Activated CD4-positive, CD25-positive, alpha-beta regulatory T cell treated with anti-CD3 and anti-CD28 coated beads, Interleukin-2, amount 50 U/mL, for 24 hours (primary cell): Measurements from ENCODE around the gene CPA3.

Experiments used
- ATAC-seq, 2 donors: fragments of 150-1000 bp; cut with Tn5 transposase; one replicate each; pipeline ENCODE4 v1.10.0; 2021; ENCODE audit warnings: mild to moderate bottlenecking in 1 of 2, moderate library complexity in 1 of 2

The CPA3 gene, protein sequence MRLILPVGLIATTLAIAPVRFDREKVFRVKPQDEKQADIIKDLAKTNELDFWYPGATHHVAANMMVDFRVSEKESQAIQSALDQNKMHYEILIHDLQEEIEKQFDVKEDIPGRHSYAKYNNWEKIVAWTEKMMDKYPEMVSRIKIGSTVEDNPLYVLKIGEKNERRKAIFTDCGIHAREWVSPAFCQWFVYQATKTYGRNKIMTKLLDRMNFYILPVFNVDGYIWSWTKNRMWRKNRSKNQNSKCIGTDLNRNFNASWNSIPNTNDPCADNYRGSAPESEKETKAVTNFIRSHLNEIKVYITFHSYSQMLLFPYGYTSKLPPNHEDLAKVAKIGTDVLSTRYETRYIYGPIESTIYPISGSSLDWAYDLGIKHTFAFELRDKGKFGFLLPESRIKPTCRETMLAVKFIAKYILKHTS

DNA sequence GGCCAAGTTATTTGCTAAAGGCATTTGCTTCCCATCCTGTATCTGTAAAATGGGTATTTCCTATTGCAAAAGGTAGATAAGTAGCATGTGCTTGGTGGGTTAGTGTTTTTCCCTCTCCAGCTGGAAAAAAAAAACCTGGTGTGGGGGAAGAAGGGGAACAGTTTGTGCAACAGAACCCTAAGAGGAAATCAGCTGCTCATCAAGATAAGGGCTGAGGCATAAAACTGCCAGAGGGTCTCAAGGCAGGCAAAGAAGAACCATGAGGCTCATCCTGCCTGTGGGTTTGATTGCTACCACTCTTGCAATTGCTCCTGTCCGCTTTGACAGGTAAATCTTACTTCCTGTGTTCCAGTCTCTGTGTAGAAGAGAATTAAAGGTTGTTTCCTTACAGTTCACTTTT, at the start of gene CPA3:
CPA3 (plus strand) TSS at position 248 of the 400 bp plus-strand sequence; CDS start at position 260, 12 bp downstream.
- ATAC-seq, result no peak

DNA sequence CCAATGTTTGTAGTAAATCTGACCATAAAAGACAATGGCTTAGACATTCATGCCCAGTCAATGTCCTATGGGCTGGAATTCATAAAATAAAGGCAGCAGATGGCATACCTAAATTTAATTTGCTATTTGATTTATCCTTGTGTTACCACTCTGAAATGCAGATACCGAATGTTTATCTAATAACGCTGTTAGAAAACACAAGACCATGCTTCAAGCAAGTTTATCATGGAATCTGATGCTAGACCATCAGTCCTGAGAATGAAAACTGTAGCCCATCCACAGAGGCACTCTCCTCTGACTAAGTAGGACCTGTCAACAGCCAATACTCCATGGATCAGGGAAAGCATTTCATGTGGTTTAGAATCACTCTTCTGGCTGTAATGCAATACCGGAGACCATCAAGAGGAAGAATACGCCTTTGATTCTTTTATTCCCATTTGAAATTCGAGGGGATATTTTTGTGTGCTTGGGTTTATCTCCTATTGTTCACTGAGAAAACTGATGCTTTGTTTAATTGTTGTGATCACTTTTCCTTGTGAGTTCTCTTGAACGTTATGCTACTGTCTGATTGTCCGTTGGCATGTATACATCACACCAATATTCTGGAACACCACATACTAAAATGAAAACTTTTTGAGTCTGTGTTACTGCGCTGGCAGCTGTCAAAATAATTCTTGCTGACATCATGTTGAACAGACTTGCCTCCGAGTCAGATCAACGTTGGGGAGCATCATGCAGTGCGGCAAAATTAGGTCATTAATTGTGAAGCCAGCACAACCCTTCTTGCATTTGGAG, 49.6 kb upstream of the CPA3 start:
- ATAC-seq, result no peak

DNA sequence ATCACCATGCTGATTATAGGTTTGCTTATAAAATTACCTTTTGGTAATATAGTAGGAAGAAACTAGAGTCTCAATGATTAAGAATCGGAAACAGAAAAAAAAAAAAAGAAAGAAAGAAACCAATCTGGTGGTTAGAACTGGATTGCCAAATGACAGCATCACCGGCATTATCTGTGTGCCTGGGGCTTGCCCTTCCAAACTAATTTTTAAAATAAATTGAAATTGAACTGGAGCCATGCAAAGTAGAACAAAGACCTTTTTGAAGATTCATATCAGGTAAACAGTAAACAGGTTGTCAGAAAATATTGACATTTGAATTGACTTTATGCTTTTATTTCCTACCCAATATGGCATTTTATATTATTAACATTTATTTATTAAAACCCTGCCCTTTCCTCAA, 48.7 kb upstream of the CPA3 start:
- ATAC-seq, result no peak

DNA sequence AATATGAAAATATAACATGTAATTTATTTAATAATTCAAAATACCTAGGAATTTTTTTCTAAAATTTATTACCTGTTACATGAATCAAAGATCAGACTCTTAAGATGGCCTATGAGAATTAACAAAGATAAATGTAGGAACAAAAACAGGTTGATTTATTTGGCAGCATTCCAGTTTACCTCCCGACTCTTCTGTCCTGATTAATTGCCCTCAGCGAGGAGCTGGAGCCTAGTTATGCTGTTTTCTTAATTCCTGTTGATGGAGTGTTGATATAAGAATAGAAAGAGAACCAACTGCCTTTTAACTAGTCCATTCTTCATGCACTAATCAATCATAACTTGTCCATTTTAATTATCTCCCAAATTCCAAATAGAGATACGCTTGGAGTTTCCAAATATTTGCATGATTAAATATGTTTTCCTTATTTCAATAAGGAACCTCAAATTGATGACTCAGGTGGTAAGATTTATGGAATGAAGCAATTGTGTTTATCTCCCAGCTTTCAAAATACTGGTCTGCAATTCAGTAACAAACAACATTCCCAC, 48.0 kb upstream of the CPA3 start:
- ATAC-seq, result no peak

DNA sequence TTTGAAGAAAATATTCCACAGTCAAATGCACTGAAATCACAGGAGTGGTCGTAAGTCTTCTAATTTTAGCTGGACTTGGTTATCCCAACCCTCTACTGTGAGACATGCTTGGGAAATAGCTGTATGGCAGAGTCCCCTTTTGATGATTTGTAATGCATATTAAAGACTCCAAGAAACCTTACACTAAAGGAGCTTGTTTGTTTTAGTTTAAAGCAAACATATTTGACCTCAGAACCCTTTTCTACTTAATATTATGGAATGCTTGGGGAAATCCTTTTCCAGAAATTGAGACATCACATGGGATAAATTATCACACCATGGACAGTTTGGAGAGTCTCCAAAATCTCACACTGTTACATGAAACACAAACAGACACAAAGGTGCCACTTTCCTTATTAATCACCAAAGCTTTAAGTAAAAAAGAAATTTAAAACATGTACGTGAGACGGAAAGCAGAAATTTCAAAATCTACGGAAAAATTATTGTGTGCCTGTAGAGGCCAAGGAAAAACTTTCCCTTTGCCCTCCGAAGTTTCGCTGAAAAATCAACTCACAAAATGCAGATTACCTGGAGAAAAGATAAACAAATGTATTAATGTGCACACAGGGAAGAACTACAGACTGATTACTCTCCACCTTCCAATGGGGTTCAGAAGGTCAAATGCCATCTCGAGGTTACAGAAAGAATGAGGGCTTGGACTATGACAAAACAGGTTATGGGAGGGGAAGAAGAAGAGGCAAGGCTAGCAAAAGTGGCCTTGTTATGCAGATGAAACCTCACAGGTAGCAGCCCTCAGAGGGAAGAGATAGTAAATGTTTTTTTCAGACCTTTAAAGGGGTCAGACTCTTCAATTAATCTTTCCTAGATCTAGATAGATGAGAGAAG, 44.5 kb upstream of the CPA3 start:
- no peak for ATAC-seq

DNA sequence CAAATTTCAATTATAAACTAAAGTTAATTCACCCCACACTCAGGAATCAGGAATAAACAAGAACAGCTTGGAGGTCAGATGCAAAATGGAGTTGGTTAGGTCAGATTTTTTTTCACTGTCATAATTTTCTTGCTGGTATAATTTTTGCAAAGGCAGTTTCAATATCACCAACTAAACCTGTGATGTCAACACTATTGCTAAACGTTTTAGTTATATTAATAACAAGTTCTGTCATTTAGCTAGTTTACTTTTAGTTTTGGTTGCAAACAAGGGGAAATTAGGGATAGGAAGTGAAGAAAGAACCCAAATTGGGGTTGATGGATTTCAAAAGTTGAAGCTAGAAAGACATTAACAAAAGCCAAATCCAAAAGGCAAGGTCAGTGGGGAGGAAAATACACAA, 42.1 kb upstream of the CPA3 start:
- ATAC-seq, result no peak

DNA sequence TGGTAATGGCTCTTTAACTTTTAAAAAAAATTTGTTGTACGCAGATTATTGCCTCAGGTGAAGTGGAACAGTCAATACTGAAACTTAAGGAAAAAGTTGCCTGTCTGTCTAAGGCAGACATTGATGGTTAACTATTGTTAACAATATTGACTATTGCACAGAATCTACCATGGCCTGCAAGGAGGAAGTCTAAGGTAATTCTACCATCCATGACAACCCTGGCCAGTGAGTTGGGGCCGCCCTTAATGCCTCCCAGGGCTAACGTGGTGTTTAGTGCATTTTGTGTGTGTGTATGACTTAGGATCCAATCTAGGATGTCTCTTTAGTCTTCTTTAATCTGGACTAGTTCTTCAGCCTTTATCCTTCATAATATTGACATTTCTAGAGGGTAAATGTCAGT, 39.6 kb upstream of the CPA3 start:
- no peak for ATAC-seq

DNA sequence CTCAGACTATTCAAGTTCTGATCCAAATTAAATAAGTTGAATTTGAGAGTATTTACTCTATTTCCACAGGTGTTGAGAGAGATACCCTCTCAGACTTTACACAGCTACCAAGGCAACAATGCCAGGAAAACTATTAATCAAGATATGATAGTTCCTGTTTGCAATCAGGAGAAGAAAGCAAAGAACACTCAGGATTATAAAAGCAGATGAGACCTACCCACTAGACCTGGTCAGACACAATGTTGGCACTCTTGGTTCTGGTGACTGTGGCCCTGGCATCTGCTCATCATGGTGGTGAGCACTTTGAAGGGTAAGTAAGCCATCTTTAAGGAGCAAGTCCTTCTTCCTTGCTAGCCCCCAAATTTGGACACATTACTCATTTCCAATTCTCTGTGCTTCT, 37.5 kb upstream of the CPA3 start, which contains the start of gene CPB1:
CPB1 (plus strand) TSS at position 227 of the 400 bp plus-strand sequence; CDS start at position 240, 13 bp downstream.
- no peak for ATAC-seq

DNA sequence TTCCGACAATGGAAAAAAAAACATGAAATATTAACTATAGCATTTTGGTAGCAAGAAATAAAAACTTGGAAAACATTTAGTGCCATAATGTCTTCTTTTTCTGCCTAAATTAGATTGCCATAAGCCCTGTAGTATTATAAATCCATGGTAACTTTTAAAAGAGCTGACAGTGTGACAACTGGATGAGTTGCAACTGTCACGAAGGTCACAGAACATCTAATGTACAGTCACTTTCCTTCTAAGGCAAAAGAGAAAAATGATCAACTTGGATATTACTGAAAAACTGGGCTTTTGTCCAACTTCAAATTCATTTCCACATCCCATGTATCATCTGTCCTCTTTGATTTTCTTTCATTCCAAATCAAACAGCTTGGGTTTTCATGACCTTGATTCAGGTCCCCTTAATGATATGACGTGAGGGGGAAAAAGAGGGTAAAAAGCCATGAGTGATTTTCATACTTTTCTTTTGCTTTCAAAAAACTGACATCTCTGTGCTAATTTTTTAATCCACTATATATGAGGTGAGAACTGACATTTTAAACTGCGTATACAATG, 36.9 kb upstream of the CPA3 start:
- no peak for ATAC-seq

DNA sequence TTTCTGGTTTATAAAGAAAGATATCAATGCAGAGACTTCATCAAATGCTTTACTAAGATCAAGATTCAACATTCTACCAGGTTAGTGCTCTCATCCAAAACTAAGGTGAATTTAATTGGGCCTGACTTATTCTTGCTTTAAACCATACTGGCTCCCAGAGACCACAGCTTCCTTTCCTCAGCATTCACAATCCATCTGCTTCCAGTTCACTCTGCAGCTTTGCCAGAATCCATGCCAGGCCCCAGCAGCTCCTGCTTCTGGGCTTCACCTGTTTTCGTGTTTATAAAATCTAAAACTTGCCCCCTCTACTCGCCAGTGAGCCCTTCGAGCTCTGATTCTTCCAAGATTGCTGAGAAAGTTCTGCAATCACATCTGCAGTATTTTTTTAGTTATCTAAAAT, 35.2 kb upstream of the CPA3 start:
- no peak for ATAC-seq

DNA sequence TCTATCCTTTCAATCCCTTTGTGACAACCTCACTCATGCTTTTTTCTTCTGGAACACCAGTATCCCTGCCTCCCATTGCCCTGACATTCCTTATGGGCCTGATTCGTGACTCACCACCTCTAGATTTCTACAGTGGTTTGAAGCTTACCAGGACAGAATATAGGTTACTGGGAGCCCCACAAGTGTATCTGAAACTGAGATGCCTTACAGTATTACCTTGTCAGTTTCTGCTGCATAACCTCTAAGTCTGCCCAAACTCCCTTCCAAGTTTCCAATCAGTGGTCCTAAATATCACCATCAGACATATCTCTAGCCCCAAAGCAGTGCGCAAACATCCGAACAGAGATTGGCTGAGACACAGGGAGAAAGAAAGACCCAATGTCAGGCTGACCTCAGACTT, 31.9 kb upstream of the CPA3 start:
- no peak for ATAC-seq

DNA sequence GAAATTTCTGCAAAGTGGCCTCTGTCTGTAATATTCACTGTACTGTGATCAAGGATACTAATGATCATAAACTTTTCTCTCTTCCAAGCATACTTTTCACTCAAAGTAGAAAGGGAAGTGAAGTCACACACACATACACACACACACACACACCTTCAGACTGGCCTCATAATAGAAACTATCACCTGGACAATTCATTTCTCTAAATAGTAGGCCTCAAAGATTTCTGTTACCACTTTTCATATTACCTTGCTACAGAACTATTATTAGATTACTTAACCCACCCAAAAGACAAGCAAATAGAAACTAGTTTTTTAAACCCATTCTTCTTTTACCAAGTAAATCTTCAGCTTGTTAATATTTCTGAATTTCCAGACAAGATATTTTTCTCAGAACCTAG, 25.3 kb upstream of the CPA3 start:
- ATAC-seq, result no peak

DNA sequence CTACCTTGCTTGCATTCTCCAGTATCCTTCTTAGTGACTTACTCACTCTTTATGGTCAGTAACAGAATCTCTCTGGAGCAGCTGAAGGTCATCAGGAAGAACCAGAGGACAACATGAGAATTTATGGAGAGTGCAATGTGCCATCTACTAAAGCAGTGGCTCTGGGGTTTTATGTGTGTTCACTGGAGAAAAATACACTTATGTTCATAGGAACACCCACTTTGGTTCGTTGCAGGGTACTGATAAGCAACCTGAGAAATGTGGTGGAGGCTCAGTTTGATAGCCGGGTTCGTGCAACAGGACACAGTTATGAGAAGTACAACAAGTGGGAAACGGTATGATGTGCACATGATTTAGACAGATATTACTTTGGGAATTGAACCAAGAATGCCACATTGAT, 24.6 kb upstream of the CPA3 start:
- no peak for ATAC-seq

DNA sequence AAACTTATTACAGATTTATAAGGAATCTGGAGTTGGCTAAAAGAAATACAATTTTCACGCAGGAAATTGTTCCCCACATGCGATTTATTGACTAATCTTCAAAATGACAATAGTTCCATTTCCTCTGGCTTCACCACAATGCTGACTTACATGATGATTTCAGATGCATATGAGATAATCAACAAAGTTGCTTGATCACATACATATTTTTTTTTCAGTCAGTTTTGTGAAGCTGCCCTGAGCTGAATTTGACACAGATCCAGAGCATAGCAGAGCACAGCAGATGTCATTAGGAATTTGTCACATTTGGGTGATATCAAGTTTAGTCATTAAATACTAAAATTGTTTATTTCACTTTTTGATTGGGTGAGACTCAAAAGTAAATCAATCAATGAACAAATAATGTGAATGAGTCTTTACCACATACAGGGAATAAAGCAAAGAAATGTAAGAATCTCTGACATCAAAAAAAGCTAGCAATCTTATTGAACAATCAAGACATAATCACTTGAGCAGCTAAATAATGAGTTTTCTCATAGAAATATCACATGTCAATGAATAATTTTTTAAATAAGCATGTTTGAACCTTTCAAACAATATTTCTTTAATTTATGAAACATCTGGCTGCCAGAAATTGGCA, 19.2 kb upstream of the CPA3 start:
- no peak for ATAC-seq

DNA sequence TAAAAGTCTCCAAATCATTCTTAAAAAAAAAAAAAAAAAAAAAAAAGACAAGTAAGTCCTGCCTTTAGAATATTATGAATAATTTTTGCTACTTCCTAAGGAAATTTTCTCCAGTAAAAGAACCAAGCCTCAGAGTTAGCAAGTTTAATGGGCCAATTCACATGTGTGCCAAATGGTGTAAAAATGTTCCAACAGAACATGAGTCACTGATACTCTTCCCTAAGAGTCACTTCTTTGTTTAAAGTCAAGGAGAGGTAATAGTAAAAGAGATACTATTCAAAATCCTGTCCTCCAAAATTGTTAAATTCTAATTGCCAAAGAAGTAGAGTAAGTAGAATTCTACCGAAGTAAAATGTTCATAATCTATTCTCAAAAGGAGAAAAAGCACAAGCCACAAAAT, 17.7 kb upstream of the CPA3 start:
- no peak for ATAC-seq

DNA sequence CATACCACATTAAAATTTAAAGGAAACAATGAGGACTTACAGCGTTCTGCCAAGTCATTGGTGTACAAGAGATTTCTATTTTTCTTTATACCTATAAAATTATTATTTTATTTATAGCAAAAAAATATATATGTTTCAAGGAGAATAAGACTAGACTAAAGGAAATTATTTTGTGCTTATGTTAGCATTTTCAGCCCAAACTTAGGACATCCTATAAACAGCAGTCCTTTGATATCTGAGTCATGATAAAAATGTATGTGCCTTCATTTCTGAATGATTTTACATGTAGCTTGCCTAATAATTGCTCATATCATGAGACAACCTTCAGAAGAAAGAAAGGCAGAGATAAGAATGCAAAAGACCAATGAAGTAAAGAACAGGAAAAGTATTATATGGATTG, 16.7 kb upstream of the CPA3 start:
- no peak for ATAC-seq

DNA sequence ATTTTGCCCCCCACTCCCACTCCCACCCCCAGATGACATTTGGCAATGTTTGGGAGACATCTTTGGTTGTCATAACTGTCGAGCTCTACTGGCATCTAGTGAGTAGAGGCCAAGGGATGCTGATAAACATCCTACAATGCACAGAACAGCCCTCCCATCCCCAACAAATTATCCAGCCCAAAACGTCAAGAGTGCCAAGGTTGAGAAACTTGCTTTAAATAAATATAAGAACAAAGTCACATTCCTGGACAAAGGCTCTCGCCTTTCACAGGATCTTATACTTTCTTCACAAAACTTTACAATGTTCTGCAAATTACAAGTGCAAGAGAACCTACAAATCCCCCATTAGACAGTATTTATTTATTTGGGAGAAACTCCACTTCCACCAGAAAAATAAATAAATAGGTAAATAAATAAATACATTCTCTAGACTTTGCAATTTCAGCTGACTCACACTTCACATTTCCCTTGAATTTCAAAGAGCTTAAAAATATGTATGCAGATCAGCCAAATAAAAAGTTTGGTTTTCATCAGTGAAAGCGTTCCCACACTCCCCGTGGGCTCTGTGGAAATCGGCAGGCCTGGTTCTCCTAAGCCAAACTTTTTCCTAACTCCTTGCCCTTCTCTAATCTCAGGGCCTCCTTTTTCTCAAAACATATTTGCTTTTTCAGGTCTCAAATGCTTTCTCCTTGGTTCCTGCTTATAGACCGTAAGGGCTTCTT, 12.7 kb upstream of the CPA3 start:
- no peak for ATAC-seq

DNA sequence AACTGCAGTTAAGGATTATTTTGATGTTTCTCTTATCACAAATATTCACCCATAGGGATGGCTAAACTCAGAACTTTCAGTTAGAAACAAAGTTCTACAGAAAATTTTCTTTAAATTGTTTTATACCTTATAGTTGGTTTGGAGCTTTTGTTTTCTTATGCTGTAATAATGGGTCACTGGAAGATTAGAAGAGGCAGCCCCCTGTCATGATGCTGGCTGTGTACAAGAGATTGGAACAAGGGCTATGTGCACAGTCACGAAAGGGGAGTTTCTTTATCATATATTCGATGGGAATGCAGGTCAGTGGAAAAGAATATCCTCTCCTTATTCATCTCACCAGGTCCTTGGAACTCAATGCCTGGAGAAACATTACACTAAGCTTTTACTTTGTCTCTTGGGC, 12.0 kb upstream of the CPA3 start:
- ATAC-seq, result no peak

DNA sequence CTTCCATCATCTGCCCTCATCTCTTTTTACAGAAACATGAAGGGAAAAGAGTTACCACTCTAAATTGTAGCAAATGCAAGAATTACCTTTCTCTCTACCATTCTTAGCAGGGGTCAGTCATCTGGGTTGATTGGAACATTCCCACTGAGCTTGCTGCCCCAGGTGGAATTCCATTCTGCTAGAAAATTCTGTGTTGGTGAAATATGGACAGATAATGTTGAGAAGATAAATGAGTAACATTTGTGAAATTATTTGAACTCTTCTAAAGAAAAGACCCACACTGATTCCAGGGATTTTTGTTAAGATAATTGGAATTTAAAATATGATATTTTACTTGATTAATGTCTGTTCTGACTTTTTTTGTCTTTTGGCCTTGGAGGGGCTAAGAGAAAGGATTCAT, 11.0 kb upstream of the CPA3 start:
- no peak for ATAC-seq

DNA sequence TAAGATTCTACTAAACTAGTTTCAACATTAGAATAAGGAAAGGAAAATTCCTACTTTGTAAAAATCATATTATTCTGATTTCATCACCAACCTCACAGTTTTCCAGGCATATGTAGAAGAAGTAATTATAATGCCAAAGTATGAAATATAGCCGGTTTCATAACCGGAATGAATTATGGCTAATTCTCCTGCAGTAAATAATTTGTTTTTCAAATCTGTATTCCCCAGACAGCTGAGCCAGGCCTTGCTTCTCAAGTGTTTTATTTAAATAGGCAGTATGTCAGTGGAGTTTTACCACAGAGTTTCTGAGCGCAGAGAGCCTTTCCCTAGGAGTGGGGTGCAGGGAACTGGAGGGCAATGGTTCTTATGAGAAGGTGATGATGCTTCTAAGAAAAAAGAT, 8.7 kb upstream of the CPA3 start:
- no peak for ATAC-seq

DNA sequence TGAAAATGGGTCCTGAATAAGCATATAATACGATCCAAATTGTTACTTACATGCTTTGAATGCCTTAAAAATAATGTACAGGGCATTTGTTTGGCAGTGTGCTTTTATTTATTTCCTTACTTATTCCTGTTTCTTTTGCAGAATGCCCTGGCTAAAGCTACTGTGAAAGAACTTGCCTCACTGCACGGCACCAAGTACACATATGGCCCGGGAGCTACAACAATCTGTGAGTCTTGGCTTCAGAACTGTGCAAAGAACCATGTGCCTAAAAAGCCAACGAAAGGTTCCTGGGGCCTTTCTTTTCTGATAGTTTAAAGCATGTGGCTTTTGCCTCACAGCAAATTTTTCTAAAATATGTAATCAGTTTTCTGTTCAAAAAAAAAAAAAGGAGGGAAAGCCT, 7.8 kb upstream of the CPA3 start:
- no peak for ATAC-seq
